WTC11 (cell line): Measurements from ENCODE around the gene ZNF277.
"Not testable (repeated sequence)": the region's sequence is repeated elsewhere in the genome, so short reads cannot be mapped to it uniquely, and the experiment has no call there.

Experiments
- ATF6 ChIP-seq: sonication (generic); formaldehyde crosslinking; IDR thresholded peaks from 2 replicates; pipeline ENCODE4 v1.8.1; 2023; ENCODE audit warnings: mild to moderate bottlenecking, missing genetic modification reagents
- CBFB ChIP-seq: sonication (generic); formaldehyde crosslinking; IDR thresholded peaks from 2 replicates; pipeline ENCODE4 v1.8.1; 2022; ENCODE audit warnings: mild to moderate bottlenecking, low read depth, missing genetic modification reagents
- CDX4 ChIP-seq: fragments of 250-450 bp; sonication (Bioruptor Pico); IDR thresholded peaks from 2 replicates; pipeline ENCODE4 v1.9.0; 2021; ENCODE audit warnings: moderate library complexity, mild to moderate bottlenecking, inconsistent platforms, borderline replicate concordance
- CTCF ChIP-seq: fragments of 200-600 bp; IDR thresholded peaks from 2 replicates; pipeline ENCODE4 v1.8.0; 2022; ENCODE audit warnings: antibody characterized with exemption
- E2F4 ChIP-seq: sonication (generic); formaldehyde crosslinking; IDR thresholded peaks from 2 replicates; pipeline ENCODE4 v1.8.1; 2022; ENCODE audit warnings: low read depth, mild to moderate bottlenecking, moderate library complexity, missing genetic modification reagents, borderline replicate concordance
- FOXK1 ChIP-seq: sonication (generic); formaldehyde crosslinking; IDR thresholded peaks from 2 replicates; pipeline ENCODE4 v1.8.0; 2022; ENCODE audit warnings: mild to moderate bottlenecking, moderate library complexity, missing genetic modification reagents
- GTF2I ChIP-seq: fragments of 250-450 bp; sonication (Bioruptor Pico); conservative IDR thresholded peaks from 2 replicates; pipeline ENCODE4 v1.4.0; 2021; ENCODE audit warnings: mild to moderate bottlenecking
- IRF2 ChIP-seq: sonication (generic); formaldehyde crosslinking; IDR thresholded peaks from 2 replicates; pipeline ENCODE4 v1.8.0; 2022; ENCODE audit warnings: low read depth, missing genetic modification reagents, borderline replicate concordance
- SMAD4 ChIP-seq: sonication (generic); formaldehyde crosslinking; IDR thresholded peaks from 2 replicates; pipeline ENCODE4 v1.8.0; 2022; ENCODE audit warnings: mild to moderate bottlenecking, missing genetic modification reagents
- SP1 ChIP-seq: sonication (generic); formaldehyde crosslinking; conservative IDR thresholded peaks from 2 replicates; pipeline ENCODE4 v1.8.1; 2022; ENCODE audit warnings: missing genetic modification reagents
- ZNF317 ChIP-seq: sonication (generic); formaldehyde crosslinking; IDR thresholded peaks from 2 replicates; pipeline ENCODE4 v1.8.1; 2023; ENCODE audit warnings: low read depth, mild to moderate bottlenecking, moderate library complexity, missing genetic modification reagents, borderline replicate concordance

DNA sequence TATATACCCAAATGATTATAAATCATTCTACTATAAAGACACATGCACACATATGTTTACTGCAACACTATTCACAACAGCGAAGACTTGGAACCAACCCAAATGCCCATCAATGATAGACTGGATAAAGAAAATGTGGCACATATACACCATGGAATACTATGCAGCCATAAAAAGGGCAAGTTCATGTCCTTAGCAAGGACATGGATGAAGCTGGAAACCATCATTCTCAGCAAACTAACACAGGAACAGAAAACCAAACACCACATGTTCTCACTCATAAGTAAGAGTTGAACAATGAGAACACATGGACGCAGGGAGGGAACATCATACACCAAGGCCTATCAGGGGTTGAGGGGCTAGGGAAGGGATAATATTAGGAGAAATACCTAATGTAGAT lies 110.3 kb downstream of the ZNF277 start:
- not testable (repeated sequence) for TF ChIP-seq CTCF; ZNF317 (CRISPR knock-in tag); SMAD4 (CRISPR knock-in tag); E2F4 (CRISPR knock-in tag); IRF2; SP1 (CRISPR knock-in tag); CBFB (CRISPR knock-in tag); ATF6 (CRISPR knock-in tag); CDX4; FOXK1 (CRISPR knock-in tag); GTF2I (CRISPR knock-in tag)
